Neural progenitor cell (in vitro differentiated cells): ENCODE data around the gene PSMB5.

Experiments
- EZH2 ChIP-seq: fragments of 200-600 bp; sonication (generic); IDR thresholded peaks from 2 replicates; pipeline ENCODE4 v1.6.1; 2017; ENCODE audit warnings: antibody characterized with exemption, mild to moderate bottlenecking, moderate library complexity
- EZH2phosphoT487 ChIP-seq: fragments of 200-600 bp; sonication (generic); IDR thresholded peaks from 2 replicates; pipeline ENCODE4 v1.6.1; 2017; ENCODE audit warnings: antibody characterized with exemption
- TF ChIP-seq, protein P1 (sequence below): fragments of 200-600 bp; sonication (generic); IDR thresholded peaks from 2 replicates; pipeline ENCODE4 v1.5.1; 2017; ENCODE audit warnings: antibody characterized with exemption, mild to moderate bottlenecking

DNA sequence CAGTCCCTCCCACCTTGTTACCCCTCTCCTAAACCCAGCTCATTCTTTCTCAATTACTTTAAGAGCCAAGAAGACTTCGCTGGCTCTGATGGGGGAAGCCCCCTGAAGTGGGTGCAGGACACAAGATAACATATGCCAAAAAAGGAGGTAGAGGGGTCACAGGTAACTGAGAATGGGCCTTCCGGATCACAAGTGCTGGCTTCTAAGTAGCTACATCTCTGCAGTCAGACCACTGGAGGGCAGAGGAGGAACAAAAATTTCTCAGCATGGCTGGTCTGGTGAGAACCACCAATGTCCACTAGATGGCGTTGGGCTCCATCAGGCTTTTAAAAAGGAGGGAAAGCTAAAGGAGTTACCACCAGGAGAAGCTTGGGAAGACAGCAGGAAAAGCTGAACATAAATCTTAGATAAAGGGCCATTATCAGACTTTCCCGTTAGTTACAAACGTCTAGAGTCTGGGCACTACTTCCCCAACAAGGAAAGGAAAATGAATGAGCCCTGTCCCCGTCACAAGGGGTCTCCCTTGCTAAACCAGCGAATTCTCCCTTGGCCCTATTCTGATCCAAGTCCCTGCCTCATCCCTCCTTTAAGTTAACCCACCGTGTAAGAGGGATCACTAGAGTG lies 34.2 kb upstream of the PSMB5 start:
- TF ChIP-seq, protein P1, sequence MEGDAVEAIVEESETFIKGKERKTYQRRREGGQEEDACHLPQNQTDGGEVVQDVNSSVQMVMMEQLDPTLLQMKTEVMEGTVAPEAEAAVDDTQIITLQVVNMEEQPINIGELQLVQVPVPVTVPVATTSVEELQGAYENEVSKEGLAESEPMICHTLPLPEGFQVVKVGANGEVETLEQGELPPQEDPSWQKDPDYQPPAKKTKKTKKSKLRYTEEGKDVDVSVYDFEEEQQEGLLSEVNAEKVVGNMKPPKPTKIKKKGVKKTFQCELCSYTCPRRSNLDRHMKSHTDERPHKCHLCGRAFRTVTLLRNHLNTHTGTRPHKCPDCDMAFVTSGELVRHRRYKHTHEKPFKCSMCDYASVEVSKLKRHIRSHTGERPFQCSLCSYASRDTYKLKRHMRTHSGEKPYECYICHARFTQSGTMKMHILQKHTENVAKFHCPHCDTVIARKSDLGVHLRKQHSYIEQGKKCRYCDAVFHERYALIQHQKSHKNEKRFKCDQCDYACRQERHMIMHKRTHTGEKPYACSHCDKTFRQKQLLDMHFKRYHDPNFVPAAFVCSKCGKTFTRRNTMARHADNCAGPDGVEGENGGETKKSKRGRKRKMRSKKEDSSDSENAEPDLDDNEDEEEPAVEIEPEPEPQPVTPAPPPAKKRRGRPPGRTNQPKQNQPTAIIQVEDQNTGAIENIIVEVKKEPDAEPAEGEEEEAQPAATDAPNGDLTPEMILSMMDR: peak; percentile 100
- TF ChIP-seq EZH2: no peak
- TF ChIP-seq EZH2phosphoT487: no peak
